ENCODE data around the gene TEC. TPM values are rescaled to one million over a fixed set of nuclear protein-coding genes. Genes with fewer than 3 reads are reported as not detected.

Gene TEC
- total and polyA plus RNA-seq, 2 donors from 2014 or later = 1.1 to 5.9 TPM

DNA sequence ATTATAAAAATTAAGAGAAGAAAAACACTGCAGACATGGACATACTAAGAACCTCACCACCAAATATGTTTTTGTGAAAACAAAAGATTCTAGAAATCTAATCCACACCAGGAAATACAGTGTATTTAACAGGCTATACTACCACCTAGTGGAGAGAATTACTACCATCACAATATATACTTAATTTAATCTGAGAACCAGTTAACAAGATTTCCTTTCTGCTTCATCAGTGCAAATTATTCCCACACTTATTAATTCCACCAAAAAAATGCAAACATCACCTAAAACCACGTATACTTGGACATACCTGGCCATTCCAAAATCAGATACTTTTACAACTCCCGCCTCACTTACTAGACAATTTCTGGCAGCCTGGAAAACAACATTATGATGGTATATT lies 128.6 kb downstream of the TEC start:
- no peak overlapping the region for H3K4me3 ChIP-seq (ENCODE audit: low read length in 3 of 3)
- no peaks in the 10 kb centered on the region for H3K9me3 ChIP-seq (ENCODE audit: control insufficient read depth in 2 of 3, insufficient read depth in 1 of 3, low read length in 3 of 3)
- no peak overlapping the region for H3K27ac ChIP-seq (ENCODE audit: low read depth in 2 of 2, low read length in 2 of 2)
- FAIRE-seq (peak; percentile 96), DNase-seq (peak in 2 of 5 donors; percentile 43 to 61)
- H3K4me1 ChIP-seq (ENCODE audit: control insufficient read depth in 2 of 3, insufficient read depth in 2 of 3, low read depth in 1 of 3, low read length in 3 of 3) = no peaks in the 10 kb centered on the region
- intact Hi-C loops (cut with DNase I) = no loop called here
- H3K9ac ChIP-seq (ENCODE audit: low read length in 3 of 3) = no peak overlapping the region
- peaks cover 0 to 9% (median 4%) of the 10 kb centered on the region in 3 donors for H3K36me3 ChIP-seq (ENCODE audit: control insufficient read depth in 2 of 3, insufficient read depth in 3 of 3, low read length in 3 of 3)
- TF ChIP-seq, protein P1, sequence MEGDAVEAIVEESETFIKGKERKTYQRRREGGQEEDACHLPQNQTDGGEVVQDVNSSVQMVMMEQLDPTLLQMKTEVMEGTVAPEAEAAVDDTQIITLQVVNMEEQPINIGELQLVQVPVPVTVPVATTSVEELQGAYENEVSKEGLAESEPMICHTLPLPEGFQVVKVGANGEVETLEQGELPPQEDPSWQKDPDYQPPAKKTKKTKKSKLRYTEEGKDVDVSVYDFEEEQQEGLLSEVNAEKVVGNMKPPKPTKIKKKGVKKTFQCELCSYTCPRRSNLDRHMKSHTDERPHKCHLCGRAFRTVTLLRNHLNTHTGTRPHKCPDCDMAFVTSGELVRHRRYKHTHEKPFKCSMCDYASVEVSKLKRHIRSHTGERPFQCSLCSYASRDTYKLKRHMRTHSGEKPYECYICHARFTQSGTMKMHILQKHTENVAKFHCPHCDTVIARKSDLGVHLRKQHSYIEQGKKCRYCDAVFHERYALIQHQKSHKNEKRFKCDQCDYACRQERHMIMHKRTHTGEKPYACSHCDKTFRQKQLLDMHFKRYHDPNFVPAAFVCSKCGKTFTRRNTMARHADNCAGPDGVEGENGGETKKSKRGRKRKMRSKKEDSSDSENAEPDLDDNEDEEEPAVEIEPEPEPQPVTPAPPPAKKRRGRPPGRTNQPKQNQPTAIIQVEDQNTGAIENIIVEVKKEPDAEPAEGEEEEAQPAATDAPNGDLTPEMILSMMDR (IDR thresholded peaks at IDR 0.05; ENCODE audit: borderline replicate concordance, extremely low read depth, insufficient read depth) = peak; percentile 60
- no peaks in the 10 kb centered on the region for H3K27me3 ChIP-seq (ENCODE audit: control insufficient read depth, insufficient read depth, low read length)

- peaks cover 0 to 5% (median 0%) of the 10 kb centered on the region in 3 donors for H3K36me3 ChIP-seq (ENCODE audit: control insufficient read depth in 2 of 3, insufficient read depth in 3 of 3, low read length in 3 of 3)
- intact Hi-C loops (cut with DNase I) = no loop called here
- H3K27me3 ChIP-seq (ENCODE audit: control insufficient read depth, insufficient read depth, low read length) = no peaks in the 10 kb centered on the region
- no peak overlapping the region for H3K9ac ChIP-seq (ENCODE audit: low read length in 3 of 3)
- no peak overlapping the region for H3K27ac ChIP-seq (ENCODE audit: low read depth in 2 of 2, low read length in 2 of 2)
- no peaks in the 10 kb centered on the region for H3K9me3 ChIP-seq (ENCODE audit: control insufficient read depth in 2 of 3, insufficient read depth in 1 of 3, low read length in 3 of 3)
- DNase-seq (no peak), FAIRE-seq (no peak)
- TF ChIP-seq, protein P1 (IDR thresholded peaks at IDR 0.05; ENCODE audit: borderline replicate concordance, extremely low read depth, insufficient read depth) = no peak
- no peaks in the 10 kb centered on the region for H3K4me1 ChIP-seq (ENCODE audit: control insufficient read depth in 2 of 3, insufficient read depth in 2 of 3, low read depth in 1 of 3, low read length in 3 of 3)
- H3K4me3 ChIP-seq (ENCODE audit: low read length in 3 of 3) = no peak overlapping the region
Measured at GRCh38 chr4:48139691-48140090, 129.9 kb downstream of the TEC start.

DNA sequence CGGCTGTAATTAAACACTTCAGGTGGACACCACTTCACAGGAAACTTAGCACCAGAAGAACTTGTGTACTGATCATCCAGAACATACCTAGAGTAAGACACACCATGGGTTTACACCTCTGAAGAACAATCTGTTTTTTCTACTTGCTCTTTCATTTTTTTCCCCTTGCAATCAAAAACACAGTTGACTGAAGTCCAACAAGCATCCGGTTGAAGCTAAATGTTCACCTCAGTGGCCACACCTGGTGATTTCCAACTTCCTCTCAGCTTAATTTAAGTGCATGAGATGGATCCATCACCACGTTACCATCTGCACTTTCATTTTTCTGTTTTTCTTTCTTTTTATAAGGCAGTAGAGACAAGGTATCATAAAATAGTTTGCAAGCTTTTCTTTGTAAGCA lies 130.7 kb downstream of the TEC start:
- no peak for FAIRE-seq
- Histone ChIP-seq H3K27me3 (ENCODE audit: control insufficient read depth, insufficient read depth, low read length) (no peaks in the 10 kb centered on the region), H3K4me1 (ENCODE audit: control insufficient read depth in 2 of 3, insufficient read depth in 2 of 3, low read depth in 1 of 3, low read length in 3 of 3) (no peaks in the 10 kb centered on the region), H3K9me3 (ENCODE audit: control insufficient read depth in 2 of 3, insufficient read depth in 1 of 3, low read length in 3 of 3) (no peaks in the 10 kb centered on the region), H3K27ac (ENCODE audit: low read depth in 2 of 2, low read length in 2 of 2) (no peak overlapping the region), H3K36me3 (ENCODE audit: control insufficient read depth in 2 of 3, insufficient read depth in 3 of 3, low read length in 3 of 3) (no peaks in the 10 kb centered on the region), H3K4me3 (ENCODE audit: low read length in 3 of 3) (no peak overlapping the region), H3K9ac (ENCODE audit: low read length in 3 of 3) (no peak overlapping the region)
- DNase-seq = no peak
- intact Hi-C loops (cut with DNase I) = no loop called here
- TF ChIP-seq, protein P1 (IDR thresholded peaks at IDR 0.05; ENCODE audit: borderline replicate concordance, extremely low read depth, insufficient read depth) = no peak

- intact Hi-C loops (cut with DNase I) = no loop called here
- TF ChIP-seq, protein P1 (IDR thresholded peaks at IDR 0.05; ENCODE audit: borderline replicate concordance, extremely low read depth, insufficient read depth) = no peak
- no peaks in the 10 kb centered on the region for H3K4me1 ChIP-seq (ENCODE audit: control insufficient read depth in 2 of 3, insufficient read depth in 2 of 3, low read depth in 1 of 3, low read length in 3 of 3)
- DNase-seq = no peak
- no peaks in the 10 kb centered on the region for H3K36me3 ChIP-seq (ENCODE audit: control insufficient read depth in 2 of 3, insufficient read depth in 3 of 3, low read length in 3 of 3)
- H3K9me3 ChIP-seq (ENCODE audit: control insufficient read depth in 2 of 3, insufficient read depth in 1 of 3, low read length in 3 of 3) = no peaks in the 10 kb centered on the region
- no peak for FAIRE-seq
- H3K27ac ChIP-seq (ENCODE audit: low read depth in 2 of 2, low read length in 2 of 2) = no peak overlapping the region
- H3K9ac ChIP-seq (ENCODE audit: low read length in 3 of 3) = no peak overlapping the region
- no peak overlapping the region for H3K4me3 ChIP-seq (ENCODE audit: low read length in 3 of 3)
- H3K27me3 ChIP-seq (ENCODE audit: control insufficient read depth, insufficient read depth, low read length) = no peaks in the 10 kb centered on the region
Measured at GRCh38 chr4:48138511-48138910, 131.1 kb downstream of the TEC start.
